NCI-H460 (cell line): ENCODE measurements around the gene CPEB1. TPM values are rescaled to one million over a fixed set of nuclear protein-coding genes. Genes with fewer than 3 reads are reported as not detected.
"Not testable (repeated sequence)": the region's sequence is repeated elsewhere in the genome, so short reads cannot be mapped to it uniquely, and the experiment has no call there.

Source experiments
- DNase-seq: peaks from one replicate; pipeline ENCODE4 v3.0.0-alpha.2; 2016; ENCODE audit warnings: low read depth; ENCODE audit errors: extremely low read depth
- total RNA-seq: library from RNA; depleted of rRNA; stranded (reverse); fragments of >200 nt; shearing (Covaris generic); gene quantifications from 2 replicates; pipeline ENCODE4 v1.2.3, GENCODE V29; 2014

The CPEB1 gene
- total RNA-seq, 1 experiment from 2014 or later = 2.2 TPM

- no peak for DNase-seq
Observed at GRCh38 chr15:82551646-82552247, 95.4 kb downstream of the CPEB1 start.

GRCh38 chr15:82549199-82549665 is 97.9 kb downstream of the CPEB1 start:
- no peak for DNase-seq

GRCh38 chr15:82548700-82549099 is 98.5 kb downstream of the CPEB1 start:
- no peak for DNase-seq

GRCh38 chr15:82545478-82545877 is 101.7 kb downstream of the CPEB1 start:
- DNase-seq = no peak

GRCh38 chr15:82545002-82545401 is 102.2 kb downstream of the CPEB1 start:
- DNase-seq = no peak

GRCh38 chr15:82544431-82544830 is 102.7 kb downstream of the CPEB1 start:
- no peak for DNase-seq

- no peak for DNase-seq
Observed at GRCh38 chr15:82543160-82543559, 104.0 kb downstream of the CPEB1 start.

GRCh38 chr15:82540984-82541431 is 106.2 kb downstream of the CPEB1 start:
- no peak for DNase-seq

- peak; percentile 91 for DNase-seq
Observed at GRCh38 chr15:82540055-82540983, 106.8 kb downstream of the CPEB1 start, which contains the start of gene RPS17. Gene RPS17 (minus strand): TSS chr15:82540457. CDS start chr15:82540428, 29 bp downstream.

- no peak for DNase-seq
Observed at GRCh38 chr15:82539691-82540054, 107.5 kb downstream of the CPEB1 start.

- no peak for DNase-seq
Observed at GRCh38 chr15:82538961-82539690, 108.0 kb downstream of the CPEB1 start.

GRCh38 chr15:82537351-82537908 is 109.7 kb downstream of the CPEB1 start:
- no peak for DNase-seq

GRCh38 chr15:82536409-82537350 is 110.5 kb downstream of the CPEB1 start:
- DNase-seq = no peak

GRCh38 chr15:82535566-82536408 is 111.4 kb downstream of the CPEB1 start:
- DNase-seq = no peak

- not testable (repeated sequence) for DNase-seq
Observed at GRCh38 chr15:82535151-82535550, 112.0 kb downstream of the CPEB1 start.

- DNase-seq = not testable (repeated sequence)
Observed at GRCh38 chr15:82534457-82534861, 112.7 kb downstream of the CPEB1 start.

- no peak for DNase-seq
Observed at GRCh38 chr15:82533801-82534200, 113.4 kb downstream of the CPEB1 start.

- DNase-seq = no peak
Observed at GRCh38 chr15:82532991-82533481, 114.1 kb downstream of the CPEB1 start.
